GM12878 (cell line): ENCODE results near the gene PIP4K2A.

Experiments
- CTCF ChIP-seq, 3 experiments: IDR thresholded peaks in 2 of 3; conservative IDR thresholded peaks in 1 of 3; 2 replicates each; pipeline ENCODE4 v1.5.1; 2011; ENCODE audit warnings: low read depth in 3 of 3, low read length in 3 of 3, mild to moderate bottlenecking in 3 of 3, control low read depth in 2 of 3, moderate library complexity in 2 of 3, inconsistent platforms in 1 of 3, mixed read lengths in 1 of 3; ENCODE audit not compliant: control insufficient read depth in 2 of 3, insufficient read depth in 1 of 3; ENCODE audit errors: extremely low read depth in 1 of 3
- EZH2 ChIP-seq: IDR thresholded peaks from 2 replicates; pipeline ENCODE4 v1.6.1; 2012; ENCODE audit warnings: low read depth, mild to moderate bottlenecking, control low read depth, inconsistent platforms, low read length, borderline replicate concordance; ENCODE audit not compliant: control insufficient read depth
- NR2C1 ChIP-seq: fragments of 450-650 bp; IDR thresholded peaks from 2 replicates; pipeline ENCODE4 v1.6.1; 2017; ENCODE audit warnings: antibody characterized with exemption, mild to moderate bottlenecking, moderate library complexity
- POLR2A ChIP-seq: IDR thresholded peaks from 2 replicates; pipeline ENCODE4 v1.6.1; 2011; ENCODE audit warnings: low read depth, mild to moderate bottlenecking, low read length

- no peak for TF ChIP-seq NR2C1
- no peak for TF ChIP-seq CTCF (IDR thresholded peaks at IDR 0.05 in 2 of 3, conservative IDR thresholded peaks at IDR 0.05 in 1 of 3; ENCODE audit: control insufficient read depth in 2 of 3, extremely low read depth in 1 of 3, insufficient read depth in 1 of 3, low read depth in 3 of 3, low read length in 3 of 3)
- no peak for TF ChIP-seq EZH2
- no peak; the same call in 1 of the 2 replicates for TF ChIP-seq POLR2A
Observed at GRCh38 chr10:22713853-22714478, 412 bp downstream of the PIP4K2A start.
